Fibroblast of the aortic adventitia (primary cell): ENCODE results near the gene L1CAM. TPM values are rescaled to one million over a fixed set of nuclear protein-coding genes. Genes with fewer than 3 reads are reported as not detected.

Source experiments
- DNase-seq: peaks from one replicate; pipeline ENCODE4 v3.0.0-alpha.2; 2010; ENCODE audit warnings: low read depth
- H3K4me3 ChIP-seq: 2 replicates; pipeline ENCODE4 v1.5.1; 2011; ENCODE audit warnings: low read depth, mild to moderate bottlenecking, control low read depth, low read length, moderate library complexity
- total RNA-seq: library from RNA; depleted of rRNA; stranded (reverse); fragments of >200 nt; gene quantifications from 2 replicates; pipeline ENCODE4 v1.2.3, GENCODE V29; 2012; ENCODE audit warnings: low replicate concordance
- TF ChIP-seq, protein P1 (sequence below): IDR thresholded peaks from 2 replicates; pipeline ENCODE4 v1.5.1; 2011; ENCODE audit warnings: mild to moderate bottlenecking, low read length, control low read depth, inconsistent platforms; ENCODE audit not compliant: insufficient read depth

The L1CAM gene
- total RNA-seq, 1 donor, result 0.36 TPM

GRCh38 chrX:153882557-153882956 is 3.4 kb downstream of the L1CAM start:
- TF ChIP-seq, protein P1, sequence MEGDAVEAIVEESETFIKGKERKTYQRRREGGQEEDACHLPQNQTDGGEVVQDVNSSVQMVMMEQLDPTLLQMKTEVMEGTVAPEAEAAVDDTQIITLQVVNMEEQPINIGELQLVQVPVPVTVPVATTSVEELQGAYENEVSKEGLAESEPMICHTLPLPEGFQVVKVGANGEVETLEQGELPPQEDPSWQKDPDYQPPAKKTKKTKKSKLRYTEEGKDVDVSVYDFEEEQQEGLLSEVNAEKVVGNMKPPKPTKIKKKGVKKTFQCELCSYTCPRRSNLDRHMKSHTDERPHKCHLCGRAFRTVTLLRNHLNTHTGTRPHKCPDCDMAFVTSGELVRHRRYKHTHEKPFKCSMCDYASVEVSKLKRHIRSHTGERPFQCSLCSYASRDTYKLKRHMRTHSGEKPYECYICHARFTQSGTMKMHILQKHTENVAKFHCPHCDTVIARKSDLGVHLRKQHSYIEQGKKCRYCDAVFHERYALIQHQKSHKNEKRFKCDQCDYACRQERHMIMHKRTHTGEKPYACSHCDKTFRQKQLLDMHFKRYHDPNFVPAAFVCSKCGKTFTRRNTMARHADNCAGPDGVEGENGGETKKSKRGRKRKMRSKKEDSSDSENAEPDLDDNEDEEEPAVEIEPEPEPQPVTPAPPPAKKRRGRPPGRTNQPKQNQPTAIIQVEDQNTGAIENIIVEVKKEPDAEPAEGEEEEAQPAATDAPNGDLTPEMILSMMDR, result no peak
- no peak for DNase-seq
- H3K4me3 ChIP-seq, result no peak overlapping the region

DNA sequence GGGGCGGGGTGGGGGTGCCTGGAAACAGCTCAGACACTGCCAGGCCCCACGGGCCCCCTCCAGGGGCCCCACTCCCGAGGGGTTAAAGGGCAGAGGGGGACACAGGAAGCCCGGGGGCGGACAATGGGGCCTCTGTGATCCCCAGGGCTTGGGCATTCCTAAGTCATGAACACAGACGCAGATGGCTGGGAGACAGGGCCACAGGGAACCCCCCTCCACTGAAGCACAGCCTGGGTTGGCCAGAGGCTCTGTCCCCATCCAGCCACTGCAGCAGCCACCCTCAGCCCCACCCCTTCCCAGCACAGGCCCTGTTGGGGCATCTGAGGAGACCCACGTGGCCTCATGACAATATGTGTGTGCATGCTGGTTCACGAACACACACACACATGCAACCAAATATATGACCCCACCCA is 3.9 kb downstream of the L1CAM start:
- DNase-seq, result no peak
- TF ChIP-seq, protein P1, result no peak

DNA sequence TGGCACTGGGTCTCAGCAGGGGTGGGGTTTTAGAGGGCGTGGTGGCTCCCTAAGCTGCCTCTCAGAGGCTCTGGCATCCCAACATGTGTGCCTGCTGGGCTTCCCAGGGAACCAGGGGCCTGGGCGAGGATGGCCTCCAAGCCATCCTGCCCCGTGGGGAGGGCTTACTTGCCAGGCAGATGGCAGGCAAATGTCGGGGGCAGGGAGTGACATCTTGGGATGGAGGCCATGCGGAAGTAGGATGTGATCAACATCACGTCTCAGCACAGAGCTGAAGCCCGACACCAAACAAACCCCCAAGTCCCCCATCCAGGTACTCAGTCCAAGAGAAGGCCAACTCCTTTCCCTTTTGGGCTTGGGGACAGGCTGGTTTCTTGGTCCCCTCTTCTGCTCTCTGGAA is 4.7 kb downstream of the L1CAM start:
- TF ChIP-seq, protein P1, result no peak
- no peak for DNase-seq
- H3K4me3 ChIP-seq, result no peak overlapping the region

More for the DNA sequence above, 3.9 kb downstream of the L1CAM start:
- H3K4me3 ChIP-seq, result no peak overlapping the region

DNA sequence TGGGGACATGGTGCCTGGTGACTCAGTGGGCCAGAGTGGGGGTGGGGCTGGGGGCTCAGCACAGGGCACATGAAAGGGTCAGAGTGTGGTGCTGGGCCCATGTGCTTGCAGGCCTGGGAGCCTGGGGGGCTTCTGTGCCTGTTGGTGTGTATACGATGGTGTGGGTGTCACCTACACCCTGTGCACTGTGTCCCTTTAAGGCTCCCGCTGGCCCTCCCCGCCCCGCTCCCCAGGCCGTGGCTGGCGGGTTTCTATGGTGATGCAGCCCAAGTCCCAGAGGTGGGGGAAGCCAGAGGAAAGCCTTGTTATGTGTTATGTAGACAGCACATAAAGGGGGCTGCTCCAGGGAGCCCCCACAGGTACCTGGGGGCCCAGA is 5.5 kb downstream of the L1CAM start:
- no peak overlapping the region for H3K4me3 ChIP-seq
- TF ChIP-seq, protein P1, result no peak
- no peak for DNase-seq

GRCh38 chrX:153879741-153880439 is 6.1 kb downstream of the L1CAM start:
- H3K4me3 ChIP-seq, result no peak overlapping the region
- no peak for DNase-seq
- TF ChIP-seq, protein P1, result no peak

DNA sequence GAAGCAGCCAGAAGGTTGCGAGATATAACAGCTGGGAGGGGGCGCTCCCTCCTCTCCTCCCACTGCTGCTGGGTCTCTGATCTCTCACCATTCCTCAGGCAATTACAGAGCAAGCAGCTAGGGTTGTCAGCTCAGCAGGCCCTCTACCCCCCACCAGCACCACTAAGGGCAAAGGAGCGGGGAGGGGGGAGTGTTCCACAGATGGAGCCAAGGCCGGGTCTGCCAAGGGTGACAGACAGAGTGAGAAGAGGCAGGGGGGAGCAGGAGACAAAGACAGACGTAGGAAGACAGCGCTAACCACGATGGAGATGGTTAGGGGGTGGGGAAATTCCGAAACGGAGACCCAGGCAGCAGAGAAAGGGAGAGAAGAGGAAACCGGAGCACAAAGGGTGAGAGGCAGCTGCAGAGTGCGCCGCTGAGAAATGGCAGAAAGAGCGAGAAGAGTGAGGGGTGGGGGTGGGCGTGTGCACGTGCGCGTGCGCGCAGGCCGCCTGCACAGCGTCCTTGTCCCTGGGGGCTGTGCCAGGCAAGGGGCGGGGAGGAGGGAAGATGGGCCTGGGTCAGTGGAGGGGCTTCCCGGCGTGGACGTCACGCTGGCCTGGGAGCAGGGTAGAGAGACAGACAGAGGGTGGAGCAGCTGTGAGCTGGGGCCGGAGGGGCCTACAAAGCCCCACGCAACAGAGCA is 6.9 kb downstream of the L1CAM start:
- H3K4me3 ChIP-seq, result no peak overlapping the region
- TF ChIP-seq, protein P1, result no peak
- no peak for DNase-seq
